ENCODE measurements around the gene LRRC46. TPM values are rescaled to one million over a fixed set of nuclear protein-coding genes. Genes with fewer than 3 reads are reported as not detected.

The LRRC46 gene
- polyA plus RNA-seq, 1 experiment: 0.67 TPM

DNA sequence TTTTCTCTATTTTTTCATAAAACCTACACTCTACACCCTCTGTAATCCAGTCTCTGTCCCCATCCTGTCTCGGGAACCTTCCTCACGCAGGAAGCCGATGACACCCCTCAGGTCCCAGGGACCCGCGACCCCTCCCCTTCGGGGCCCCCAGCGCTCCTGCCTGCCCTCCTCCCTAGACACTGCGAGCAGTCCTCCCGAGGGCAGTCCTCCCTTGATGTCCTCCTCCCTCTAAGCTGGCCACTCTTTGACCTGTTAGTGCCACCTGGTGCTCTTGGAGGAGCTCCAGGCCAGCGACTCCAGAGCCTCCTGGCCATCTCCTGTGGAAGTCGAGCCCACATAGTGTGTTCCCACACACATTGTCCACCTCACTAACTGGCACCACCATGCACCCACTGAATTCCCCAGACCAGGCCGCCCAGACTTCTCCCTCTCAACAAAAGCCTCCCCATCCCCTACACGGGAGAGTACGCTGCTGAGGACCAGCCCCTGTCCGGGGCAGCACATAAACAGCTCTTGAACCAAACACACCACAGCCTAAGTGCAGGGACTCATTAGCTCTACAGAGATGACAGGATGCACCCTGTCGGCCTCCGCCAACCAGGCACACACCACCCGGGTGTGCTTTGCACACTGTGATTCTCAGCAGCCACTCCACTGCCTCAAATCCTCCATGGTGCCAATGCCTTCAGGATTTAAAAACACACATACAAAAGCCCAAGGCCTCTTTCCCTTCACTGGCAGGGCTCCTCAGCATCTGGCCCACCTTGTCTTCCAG, 19.1 kb upstream of the LRRC46 start:
- no peak overlapping the region for H3K27ac ChIP-seq (ENCODE audit: low read depth, low read length)
- H3K9me3 ChIP-seq (ENCODE audit: control insufficient read depth, insufficient read depth, low read length): no peaks in the 10 kb centered on the region; the same call in 1 of the 2 replicates
- H3K4me3 ChIP-seq (ENCODE audit: low read depth, low read length): no peak overlapping the region
- TF ChIP-seq, protein P1, sequence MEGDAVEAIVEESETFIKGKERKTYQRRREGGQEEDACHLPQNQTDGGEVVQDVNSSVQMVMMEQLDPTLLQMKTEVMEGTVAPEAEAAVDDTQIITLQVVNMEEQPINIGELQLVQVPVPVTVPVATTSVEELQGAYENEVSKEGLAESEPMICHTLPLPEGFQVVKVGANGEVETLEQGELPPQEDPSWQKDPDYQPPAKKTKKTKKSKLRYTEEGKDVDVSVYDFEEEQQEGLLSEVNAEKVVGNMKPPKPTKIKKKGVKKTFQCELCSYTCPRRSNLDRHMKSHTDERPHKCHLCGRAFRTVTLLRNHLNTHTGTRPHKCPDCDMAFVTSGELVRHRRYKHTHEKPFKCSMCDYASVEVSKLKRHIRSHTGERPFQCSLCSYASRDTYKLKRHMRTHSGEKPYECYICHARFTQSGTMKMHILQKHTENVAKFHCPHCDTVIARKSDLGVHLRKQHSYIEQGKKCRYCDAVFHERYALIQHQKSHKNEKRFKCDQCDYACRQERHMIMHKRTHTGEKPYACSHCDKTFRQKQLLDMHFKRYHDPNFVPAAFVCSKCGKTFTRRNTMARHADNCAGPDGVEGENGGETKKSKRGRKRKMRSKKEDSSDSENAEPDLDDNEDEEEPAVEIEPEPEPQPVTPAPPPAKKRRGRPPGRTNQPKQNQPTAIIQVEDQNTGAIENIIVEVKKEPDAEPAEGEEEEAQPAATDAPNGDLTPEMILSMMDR (IDR thresholded peaks at IDR 0.05; ENCODE audit: low read depth, low read length): no peak
- CTCF ChIA-PET: no interaction called here
- no peak for DNase-seq (ENCODE audit: low read depth, low spot score)
- POLR2A ChIA-PET: no interaction called here
- H3K27me3 ChIP-seq (ENCODE audit: control insufficient read depth, insufficient read depth, low read length): no peaks in the 10 kb centered on the region

DNA sequence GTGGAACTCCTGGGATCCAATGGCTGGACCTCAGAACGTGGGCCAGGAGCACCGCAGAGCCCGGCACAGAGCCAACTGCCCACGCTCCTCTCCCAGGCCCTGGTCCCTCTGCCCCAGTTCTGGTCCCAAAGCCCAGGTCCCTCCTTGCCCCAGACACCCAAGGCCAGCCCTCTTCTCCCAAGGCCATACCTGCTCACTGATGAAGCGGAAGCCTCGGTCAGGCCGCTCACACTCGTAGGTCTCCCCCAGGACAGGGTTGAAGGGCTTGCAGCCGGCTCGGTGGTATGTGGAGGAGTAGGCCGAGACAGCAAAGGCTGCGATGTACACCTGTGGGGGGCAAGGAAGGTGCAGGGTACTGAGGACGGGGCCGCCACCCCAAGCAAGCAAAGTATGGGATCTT, 18.4 kb upstream of the LRRC46 start:
- H3K9me3 ChIP-seq (ENCODE audit: control insufficient read depth, insufficient read depth, low read length): no peaks in the 10 kb centered on the region; the same call in 1 of the 2 replicates
- no peaks in the 10 kb centered on the region for H3K27me3 ChIP-seq (ENCODE audit: control insufficient read depth, insufficient read depth, low read length)
- TF ChIP-seq, protein P1 (IDR thresholded peaks at IDR 0.05; ENCODE audit: low read depth, low read length): no peak
- DNase-seq (ENCODE audit: low read depth, low spot score): no peak
- no peak overlapping the region for H3K27ac ChIP-seq (ENCODE audit: low read depth, low read length)
- H3K4me3 ChIP-seq (ENCODE audit: low read depth, low read length): no peak overlapping the region
- ChIA-PET POLR2A (no interaction called here), CTCF (no interaction called here)

DNA sequence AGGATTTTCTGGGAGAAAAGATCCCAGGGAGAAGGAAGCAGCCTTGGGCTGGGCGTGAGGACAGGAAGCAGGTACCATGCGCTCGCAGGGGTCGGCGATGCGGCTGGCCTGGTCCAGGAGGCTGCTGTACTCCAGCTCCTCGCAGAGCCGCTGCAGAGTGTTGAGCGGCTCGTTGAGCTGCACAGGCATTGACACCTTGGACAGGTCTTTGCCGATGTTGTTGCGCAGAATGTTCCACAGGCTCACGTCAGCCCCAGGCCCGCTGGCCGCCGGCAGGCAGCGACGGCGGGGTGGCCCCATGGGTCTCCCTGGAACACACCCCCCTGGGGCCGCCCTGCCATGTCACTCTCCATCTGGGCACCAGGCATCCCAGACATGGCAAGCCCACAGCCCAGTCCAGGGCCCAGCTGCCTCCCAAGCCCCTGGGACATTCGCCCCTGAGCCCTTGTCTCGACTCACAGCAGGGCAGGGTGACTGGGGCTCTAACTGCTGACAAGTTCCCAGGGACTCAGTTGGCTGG, 17.9 kb upstream of the LRRC46 start:
- DNase-seq (ENCODE audit: low read depth, low spot score): no peak
- H3K9me3 ChIP-seq (ENCODE audit: control insufficient read depth, insufficient read depth, low read length): no peaks in the 10 kb centered on the region; the same call in 1 of the 2 replicates
- no peak overlapping the region for H3K4me3 ChIP-seq (ENCODE audit: low read depth, low read length)
- TF ChIP-seq, protein P1 (IDR thresholded peaks at IDR 0.05; ENCODE audit: low read depth, low read length): no peak
- no peak overlapping the region for H3K27ac ChIP-seq (ENCODE audit: low read depth, low read length)
- CTCF ChIA-PET: no interaction called here
- H3K27me3 ChIP-seq (ENCODE audit: control insufficient read depth, insufficient read depth, low read length): no peaks in the 10 kb centered on the region
- POLR2A ChIA-PET: no interaction called here

DNA sequence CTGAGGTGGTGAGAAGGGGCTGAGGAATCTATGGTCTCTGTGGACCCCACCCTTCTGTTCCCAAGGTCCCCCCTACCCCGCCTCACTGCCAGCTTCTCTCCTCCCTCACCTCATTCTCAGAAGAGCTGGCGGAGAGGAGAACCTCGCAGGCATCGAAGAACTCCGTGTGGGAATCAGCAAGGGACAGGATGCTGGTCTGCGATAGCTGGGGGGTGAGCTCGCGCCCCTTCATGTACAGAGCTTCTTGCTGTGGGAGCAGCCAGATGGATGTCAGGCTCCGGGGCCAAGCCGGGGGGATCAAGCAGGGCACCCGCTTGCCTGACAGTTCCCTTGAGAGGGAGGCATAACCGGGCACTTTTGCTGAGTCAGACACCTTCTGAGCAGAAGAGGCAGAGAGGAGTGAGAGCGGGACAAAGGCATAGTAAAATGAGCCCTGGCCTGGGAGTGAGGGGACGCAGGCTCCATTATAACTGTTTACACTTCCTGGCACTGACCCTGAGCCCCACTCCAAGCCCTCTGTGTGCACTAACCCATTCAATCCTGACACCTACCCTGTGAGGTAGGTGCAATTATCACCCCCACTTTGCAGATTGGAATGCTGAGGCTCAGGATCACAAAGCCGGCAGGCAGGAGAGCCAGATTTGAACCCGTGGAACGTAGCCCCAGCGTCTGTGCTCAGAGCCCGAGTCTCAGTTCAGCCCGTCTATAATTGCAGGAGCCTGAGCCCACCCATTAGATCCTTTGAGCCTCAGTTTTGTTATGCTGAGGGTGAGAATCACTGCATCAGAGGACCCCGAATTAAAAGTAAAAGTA, 16.2 kb upstream of the LRRC46 start:
- Histone ChIP-seq H3K27me3 (ENCODE audit: control insufficient read depth, insufficient read depth, low read length) (no peaks in the 10 kb centered on the region), H3K27ac (ENCODE audit: low read depth, low read length) (no peak overlapping the region), H3K9me3 (ENCODE audit: control insufficient read depth, insufficient read depth, low read length) (no peaks in the 10 kb centered on the region; the same call in 1 of the 2 replicates), H3K4me3 (ENCODE audit: low read depth, low read length) (no peak overlapping the region)
- POLR2A ChIA-PET: no interaction called here
- CTCF ChIA-PET: no interaction called here
- DNase-seq (ENCODE audit: low read depth, low spot score): no peak
- TF ChIP-seq, protein P1 (IDR thresholded peaks at IDR 0.05; ENCODE audit: low read depth, low read length): no peak

Data from AG04450 (cell line).